Activated T-cell treated with anti-CD3 and anti-CD28 coated beads, Interleukin-2, amount 50 U/mL, for 72 hours (primary cell): Measurements from ENCODE around the gene ZNF296. TPM values are rescaled to one million over a fixed set of nuclear protein-coding genes. Genes with fewer than 3 reads are reported as not detected.
"Not testable (repeated sequence)": the region's sequence is repeated elsewhere in the genome, so short reads cannot be mapped to it uniquely, and the experiment has no call there.

Experiments used
- ATAC-seq, 2 donors: fragments of 150-1000 bp; cut with Tn5 transposase; replicated peaks in 1 of 2; 2 replicates each; pipeline ENCODE4 v1.10.0; 2021; ENCODE audit warnings: moderate library complexity in 2 of 2, mild to moderate bottlenecking in 1 of 2
- DNase-seq, 2 donors: peaks; one replicate each; pipeline ENCODE4 v3.0.0; 2021 to 2022; ENCODE audit warnings: mixed read lengths in 1 of 2
- H3K27ac Mint-ChIP-seq: one replicate; pipeline ENCODE4 v1.8.0; 2022; ENCODE audit warnings: mild to moderate bottlenecking, moderate library complexity, mixed read lengths
- H3K27me3 Mint-ChIP-seq: one replicate; pipeline ENCODE4 v1.8.0; 2022; ENCODE audit warnings: low read depth, mixed read lengths
- H3K36me3 Mint-ChIP-seq, 2 donors: one replicate each; pipeline ENCODE4 v1.8.0; 2022; ENCODE audit warnings: mixed read lengths in 2 of 2, mild to moderate bottlenecking in 1 of 2; ENCODE audit not compliant: insufficient read depth in 2 of 2
- H3K4me1 Mint-ChIP-seq: one replicate; pipeline ENCODE4 v1.8.0; 2022; ENCODE audit warnings: low read depth, mixed read lengths
- H3K4me3 Mint-ChIP-seq, 2 donors: one replicate each; pipeline ENCODE4 v1.8.0; 2022; ENCODE audit warnings: mild to moderate bottlenecking in 2 of 2, mixed read lengths in 2 of 2, moderate library complexity in 2 of 2
- H3K9me3 Mint-ChIP-seq, 2 donors: one replicate each; pipeline ENCODE4 v1.8.0; 2022; ENCODE audit warnings: mixed read lengths in 2 of 2
- total RNA-seq, 2 donors: library from RNA; stranded (reverse); gene quantifications; one replicate each; pipeline ENCODE4 v1.2.3, GENCODE V29; 2022

The ZNF296 gene
- total RNA-seq, result 1 to 10 TPM; 5.1 to 5.2 TPM

GRCh38 chr19:45076029-45076850 is at the start of gene ZNF296:
Gene ZNF296, minus strand, starts transcription at chr19:45076478. Its CDS starts 105 bp downstream, at chr19:45076373.
- Mint-ChIP-seq H3K27me3 (no peaks in the 10 kb centered on the region), H3K4me3 (peak within 1 kb of the TSS; percentile 84 to 85), H3K4me1 (peaks cover 38% of the 10 kb centered on the region), H3K36me3 (peaks cover 0 to 3% of the 10 kb centered on the region in 2 donors), H3K9me3 (no peaks in the 10 kb centered on the region), H3K27ac (peak within 1 kb of the TSS; percentile 71)
- DNase-seq (peak; percentile 90), ATAC-seq (peak; percentile 86 to 89)

- Mint-ChIP-seq H3K4me3 (no peak overlapping the region), H3K4me1 (peaks cover 35% of the 10 kb centered on the region), H3K27me3 (no peaks in the 10 kb centered on the region), H3K9me3 (no peaks in the 10 kb centered on the region), H3K27ac (no peak overlapping the region), H3K36me3 (no peaks in the 10 kb centered on the region)
- ATAC-seq, result no peak
- no peak for DNase-seq
Measured at GRCh38 chr19:45125360-45125759, 49.1 kb upstream of the ZNF296 start.

- DNase-seq, result no peak
- Mint-ChIP-seq H3K4me3 (no peak overlapping the region), H3K4me1 (peaks cover 45% of the 10 kb centered on the region), H3K36me3 (no peaks in the 10 kb centered on the region), H3K27me3 (no peaks in the 10 kb centered on the region), H3K27ac (no peak overlapping the region), H3K9me3 (no peaks in the 10 kb centered on the region)
- no peak for ATAC-seq
Measured at GRCh38 chr19:45124021-45124420, 47.7 kb upstream of the ZNF296 start.

DNA sequence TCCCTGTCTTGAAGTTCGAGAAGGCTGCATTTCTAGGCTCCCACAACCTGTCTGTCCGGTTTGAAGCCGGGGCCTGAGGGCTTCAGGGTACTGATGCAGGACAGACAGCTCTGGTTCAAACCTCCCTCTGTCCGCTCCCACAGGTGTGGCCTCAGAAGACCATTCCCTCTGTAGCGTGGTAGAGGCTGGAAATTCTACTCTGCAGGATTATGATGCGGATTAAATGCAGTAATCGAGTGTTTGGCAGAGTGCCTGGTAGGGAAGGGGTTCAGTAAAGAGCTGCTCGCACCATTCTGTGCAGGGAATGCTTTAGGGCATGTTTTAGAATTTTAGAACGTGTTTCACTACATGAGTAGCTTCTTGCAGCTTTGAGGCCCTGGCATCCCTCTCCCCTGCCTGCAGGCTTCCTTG is 47.2 kb upstream of the ZNF296 start:
- no peak for ATAC-seq
- no peak overlapping the region for H3K4me3 Mint-ChIP-seq
- H3K27me3 Mint-ChIP-seq, result no peaks in the 10 kb centered on the region
- DNase-seq, result no peak
- no peaks in the 10 kb centered on the region for H3K36me3 Mint-ChIP-seq
- no peak overlapping the region for H3K27ac Mint-ChIP-seq
- H3K4me1 Mint-ChIP-seq, result peaks cover 51% of the 10 kb centered on the region
- H3K9me3 Mint-ChIP-seq, result no peaks in the 10 kb centered on the region

- ATAC-seq (no peak), DNase-seq (no peak)
- H3K27me3 Mint-ChIP-seq, result no peaks in the 10 kb centered on the region
- H3K36me3 Mint-ChIP-seq, result no peaks in the 10 kb centered on the region
- no peak overlapping the region for H3K27ac Mint-ChIP-seq
- peaks cover 57% of the 10 kb centered on the region for H3K4me1 Mint-ChIP-seq
- no peaks in the 10 kb centered on the region for H3K9me3 Mint-ChIP-seq
- H3K4me3 Mint-ChIP-seq, result no peak overlapping the region
Measured at GRCh38 chr19:45122832-45123231, 46.6 kb upstream of the ZNF296 start.

DNA sequence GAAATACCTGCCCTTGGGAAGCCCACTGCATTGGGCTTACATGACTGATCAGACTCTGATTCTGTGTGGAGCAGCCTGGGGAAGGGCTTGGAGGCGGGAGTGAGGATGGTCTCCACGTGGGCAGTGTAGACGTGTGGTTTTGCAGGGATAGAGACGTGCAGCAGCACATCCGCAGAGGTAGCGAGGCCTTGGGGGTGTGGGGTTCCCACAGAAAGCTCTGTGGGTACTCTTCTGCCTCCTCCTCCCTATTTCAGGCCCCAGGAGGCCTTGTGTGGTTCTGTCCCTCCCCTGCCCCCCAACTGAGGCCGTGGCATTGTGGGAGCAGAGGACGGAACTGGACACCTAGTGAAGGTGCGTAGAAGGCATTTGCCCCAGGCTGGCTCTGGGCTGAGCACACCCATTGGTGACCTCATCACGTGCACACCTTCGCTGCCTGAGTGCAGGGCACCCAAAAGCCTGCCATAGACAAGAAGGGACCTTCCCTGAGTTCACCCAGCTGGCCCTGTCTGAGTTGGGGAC is 45.6 kb upstream of the ZNF296 start:
- H3K36me3 Mint-ChIP-seq, result no peaks in the 10 kb centered on the region
- peaks cover 60% of the 10 kb centered on the region for H3K4me1 Mint-ChIP-seq
- DNase-seq (no peak), ATAC-seq (no peak)
- H3K27ac Mint-ChIP-seq, result peak overlapping the region; percentile 65
- no peaks in the 10 kb centered on the region for H3K9me3 Mint-ChIP-seq
- peak overlapping the region; percentile 31 to 64 for H3K4me3 Mint-ChIP-seq
- no peaks in the 10 kb centered on the region for H3K27me3 Mint-ChIP-seq

DNA sequence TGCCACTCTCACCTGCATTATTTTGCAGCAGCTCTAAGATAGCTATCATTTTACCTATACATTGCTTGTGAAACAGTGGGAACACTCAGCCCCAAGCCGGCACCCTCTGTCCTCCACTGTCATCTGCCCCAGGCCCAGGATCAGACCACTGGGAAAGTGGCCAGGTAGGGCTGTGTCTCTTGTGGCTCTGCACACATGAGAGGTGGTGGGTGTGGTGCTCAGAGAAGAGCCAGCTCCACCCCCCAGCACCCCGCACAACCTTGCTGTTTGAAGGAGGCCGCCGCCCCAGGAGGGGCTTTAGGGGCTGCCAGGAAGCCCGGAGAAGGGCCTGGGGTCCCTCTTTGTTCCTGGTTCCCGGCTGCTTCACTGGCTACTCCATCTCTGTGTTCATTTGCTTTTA is 43.3 kb upstream of the ZNF296 start:
- H3K4me3 Mint-ChIP-seq, result no peak overlapping the region
- no peak overlapping the region for H3K27ac Mint-ChIP-seq
- H3K4me1 Mint-ChIP-seq, result peaks cover 70% of the 10 kb centered on the region
- H3K9me3 Mint-ChIP-seq, result no peaks in the 10 kb centered on the region
- H3K27me3 Mint-ChIP-seq, result no peaks in the 10 kb centered on the region
- no peaks in the 10 kb centered on the region for H3K36me3 Mint-ChIP-seq
- DNase-seq (no peak), ATAC-seq (no peak)

- H3K9me3 Mint-ChIP-seq, H3K27me3 Mint-ChIP-seq, H3K36me3 Mint-ChIP-seq, DNase-seq: not testable (repeated sequence)
- Mint-ChIP-seq H3K4me3 (peak overlapping the region; percentile 56 to 62), H3K4me1 (peaks cover 70% of the 10 kb centered on the region), H3K27ac (peak overlapping the region; percentile 35)
- peak; percentile 10 to 12 for ATAC-seq
Measured at GRCh38 chr19:45118591-45119355, 42.5 kb upstream of the ZNF296 start.

DNA sequence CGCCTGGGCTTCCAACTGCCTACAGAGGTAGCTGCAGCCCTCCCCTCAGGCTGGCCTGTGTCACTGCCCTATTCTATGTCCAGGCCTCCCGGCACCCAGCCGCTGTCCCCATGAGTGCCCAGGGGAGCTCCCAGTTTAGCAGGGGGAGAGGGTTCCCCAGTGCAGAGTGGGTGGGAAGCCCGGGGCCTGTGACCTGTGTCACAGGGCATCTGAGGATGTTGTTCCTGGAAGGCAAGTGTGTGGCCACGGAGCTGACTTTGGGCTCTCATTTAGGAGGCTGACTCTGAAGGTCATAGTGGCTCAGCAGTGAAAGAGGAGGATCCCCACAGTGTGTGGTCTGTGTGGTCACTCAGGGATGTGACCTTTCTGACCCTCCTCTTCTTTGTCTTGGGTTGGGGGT is 41.8 kb upstream of the ZNF296 start:
- ATAC-seq (no peak), DNase-seq (no peak)
- Mint-ChIP-seq H3K9me3 (no peaks in the 10 kb centered on the region), H3K27ac (no peak overlapping the region), H3K27me3 (no peaks in the 10 kb centered on the region), H3K4me1 (peaks cover 70% of the 10 kb centered on the region), H3K36me3 (no peaks in the 10 kb centered on the region), H3K4me3 (peak overlapping the region; percentile 56 to 62)

GRCh38 chr19:45117671-45118070 is 41.4 kb upstream of the ZNF296 start:
- ATAC-seq (peak; percentile 14 to 32), DNase-seq (no peak)
- Mint-ChIP-seq H3K36me3 (no peaks in the 10 kb centered on the region), H3K27ac (no peak overlapping the region), H3K4me1 (peaks cover 70% of the 10 kb centered on the region), H3K9me3 (no peaks in the 10 kb centered on the region), H3K4me3 (peak overlapping the region; percentile 62 to 74), H3K27me3 (no peaks in the 10 kb centered on the region)

DNA sequence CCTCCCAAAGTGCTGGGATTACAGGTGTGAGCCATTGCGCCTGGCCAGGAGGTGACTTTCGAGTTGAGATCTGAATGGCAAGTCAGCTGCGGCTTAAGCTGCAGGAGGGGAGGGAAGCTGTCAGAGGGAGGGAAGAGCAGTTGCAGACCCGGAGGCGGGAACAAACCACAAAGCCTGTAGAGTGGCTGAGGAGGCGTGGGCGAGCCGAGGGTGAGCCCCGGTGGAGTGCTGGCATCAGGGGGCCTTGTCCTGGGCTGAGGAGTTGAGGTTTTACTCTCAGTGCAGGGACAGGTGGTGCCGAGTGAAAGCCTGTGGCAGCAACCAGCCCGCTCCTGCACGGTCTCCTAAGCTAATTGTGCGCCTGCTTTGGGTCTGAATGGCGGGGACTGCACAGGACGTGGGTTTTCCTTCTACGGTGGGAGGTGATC is 40.9 kb upstream of the ZNF296 start:
- Mint-ChIP-seq H3K4me1 (peaks cover 70% of the 10 kb centered on the region), H3K27ac (no peak overlapping the region), H3K36me3 (no peaks in the 10 kb centered on the region), H3K9me3 (no peaks in the 10 kb centered on the region), H3K27me3 (no peaks in the 10 kb centered on the region), H3K4me3 (peak overlapping the region; percentile 67 to 74)
- DNase-seq (peak; percentile 62 to 79), ATAC-seq (peak; percentile 78 to 80)

DNA sequence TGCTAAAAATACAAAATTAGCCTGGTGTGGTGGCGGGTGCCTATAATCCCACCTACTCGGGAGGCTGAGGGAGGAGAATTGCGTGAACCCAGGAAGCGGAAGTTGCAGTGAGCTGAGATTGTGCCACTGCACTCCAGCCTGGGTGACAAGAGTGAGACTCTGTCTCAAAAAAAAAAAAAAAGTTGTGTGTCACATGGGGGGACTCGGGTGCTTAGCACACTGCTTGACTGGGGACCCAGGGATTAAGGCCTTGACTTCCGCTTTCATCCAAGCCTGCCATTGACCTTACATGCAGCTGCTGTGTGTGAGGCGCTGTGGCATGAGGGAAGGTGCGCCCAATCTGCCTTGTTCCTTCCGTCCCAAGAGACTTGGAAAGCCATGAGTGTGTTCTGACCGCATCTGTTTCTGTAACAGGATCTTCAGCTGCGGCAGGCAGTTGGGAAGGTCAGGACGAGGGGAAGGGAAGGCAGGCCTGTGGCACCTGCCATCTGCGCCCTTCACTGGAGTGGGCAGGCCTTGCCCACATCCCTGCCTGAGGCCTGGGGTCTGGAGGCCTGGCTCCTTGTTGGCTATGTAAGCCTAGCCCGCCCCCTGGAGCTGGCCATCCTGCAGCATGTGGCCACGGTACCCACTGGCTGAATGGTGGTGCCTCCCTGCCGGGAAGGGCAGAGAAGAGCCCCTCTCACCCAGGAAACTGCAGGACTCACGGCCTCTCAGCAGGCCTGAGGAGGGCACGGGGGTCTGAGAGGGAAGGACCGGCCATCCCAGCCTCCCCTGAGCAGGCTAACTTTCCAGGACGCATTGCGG is 39.7 kb upstream of the ZNF296 start:
- Mint-ChIP-seq H3K4me1 (peaks cover 61% of the 10 kb centered on the region), H3K27ac (no peak overlapping the region), H3K27me3 (no peaks in the 10 kb centered on the region), H3K9me3 (no peaks in the 10 kb centered on the region), H3K36me3 (no peaks in the 10 kb centered on the region), H3K4me3 (peak overlapping the region; percentile 67 to 74)
- DNase-seq, result no peak
- no peak for ATAC-seq
